NB4 (cell line): Measurements from ENCODE around the gene SLCO4A1.

ENCODE experiments used
- CTCF ChIP-seq: IDR thresholded peaks from one replicate; pipeline ENCODE4 v1.5.1; 2012; ENCODE audit warnings: low read depth, low read length
- MYC ChIP-seq: IDR thresholded peaks from 2 replicates; pipeline ENCODE4 v1.6.1; 2011; ENCODE audit warnings: low read depth, low read length
- POLR2A ChIP-seq: IDR thresholded peaks from 2 replicates; pipeline ENCODE4 v1.6.1; 2011; ENCODE audit warnings: mild to moderate bottlenecking; ENCODE audit not compliant: insufficient read length; ENCODE audit errors: extremely low read depth
- TF ChIP-seq, protein P1 (sequence below): IDR thresholded peaks from 2 replicates; pipeline ENCODE4 v1.6.1; 2011; ENCODE audit warnings: low read depth, low read length

- TF ChIP-seq CTCF (no peak), POLR2A (no peak), MYC (no peak)
- TF ChIP-seq, protein P1, sequence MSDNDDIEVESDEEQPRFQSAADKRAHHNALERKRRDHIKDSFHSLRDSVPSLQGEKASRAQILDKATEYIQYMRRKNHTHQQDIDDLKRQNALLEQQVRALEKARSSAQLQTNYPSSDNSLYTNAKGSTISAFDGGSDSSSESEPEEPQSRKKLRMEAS = no peak
Measured at GRCh38 chr20:62651285-62652021, 9.2 kb downstream of the SLCO4A1 start.
